SK-N-MC (cell line): ENCODE data around the gene PDE4D.

Source experiments
- EZH2 ChIP-seq: fragments of 200-600 bp; sonication (generic); IDR thresholded peaks from one replicate; pipeline ENCODE4 v1.6.1; 2017; ENCODE audit warnings: antibody characterized with exemption
- FOXP2 ChIP-seq: optimal IDR thresholded peaks from 2 replicates; pipeline ENCODE3; 2011; ENCODE audit warnings: mild to moderate bottlenecking, moderate library complexity; ENCODE audit not compliant: insufficient read depth; ENCODE audit errors: extremely low read length, control extremely low read depth
- POLR2AphosphoS5 ChIP-seq: IDR thresholded peaks from 2 replicates; pipeline ENCODE4 v1.6.1; 2012; ENCODE audit warnings: mild to moderate bottlenecking, low read depth, low read length, borderline replicate concordance

- TF ChIP-seq POLR2AphosphoS5 (no peak), EZH2 (no peak), FOXP2 (no peak)
Measured at GRCh38 chr5:59850766-59851165, 42.8 kb downstream of the PDE4D start.
